GM21528 (cell line): ENCODE data around the gene TTPAL.
A peak's percentile ranks its signal among the peaks of the same experiment; 100 is the strongest.

Source experiments
- ATAC-seq: cut with Tn5 transposase; IDR thresholded peaks from one replicate; pipeline ENCODE4 v1.9.1; 2021; ENCODE audit warnings: mild to moderate bottlenecking, moderate library complexity; ENCODE audit not compliant: unreplicated experiment, low FRiP score

The TTPAL gene

GRCh38 chr20:44475694-44476560 is at the start of gene TTPAL:
TTPAL (plus strand) TSS chr20:44475874; CDS start chr20:44480000, 4,126 bp downstream.
- ATAC-seq: peak; percentile 84

DNA sequence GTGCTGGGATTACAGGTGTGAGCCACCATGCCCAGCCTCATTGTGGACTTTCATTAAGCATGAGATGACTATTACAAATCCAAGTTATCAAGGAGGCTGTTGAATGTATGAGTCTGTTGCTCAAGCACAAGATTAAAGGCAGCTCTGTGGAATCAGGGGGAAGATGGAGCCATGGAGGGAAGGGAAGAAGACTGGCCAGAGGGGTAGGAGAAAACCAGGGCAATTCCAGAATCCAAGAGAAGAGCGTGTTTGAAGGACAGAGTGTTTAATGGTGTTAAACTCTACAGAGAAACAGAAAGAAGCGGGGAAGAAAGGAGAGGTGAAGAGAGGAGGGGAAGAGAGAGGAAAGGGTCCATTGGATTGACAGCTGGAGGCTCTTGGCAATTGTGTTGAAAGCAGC is 49.8 kb upstream of the TTPAL start:
- no peak for ATAC-seq

GRCh38 chr20:44426879-44427790 is 48.5 kb upstream of the TTPAL start:
- ATAC-seq: no peak

DNA sequence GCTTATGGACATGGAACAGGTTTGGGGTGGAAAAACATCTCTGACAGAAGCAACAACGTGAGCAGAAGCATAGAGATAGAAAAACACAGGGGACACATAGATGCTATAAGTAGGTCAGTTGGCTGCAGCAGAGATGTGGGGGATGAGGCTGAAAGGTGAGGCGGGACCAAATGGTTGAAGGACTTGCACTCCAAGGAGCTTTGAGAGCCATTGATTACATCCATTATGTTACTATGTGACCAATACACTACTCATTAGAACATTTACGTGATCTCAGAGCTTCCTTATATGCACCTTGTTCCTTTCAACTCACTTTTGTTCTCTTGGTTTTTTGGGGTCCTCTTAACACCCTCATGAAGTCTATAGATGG is 47.9 kb upstream of the TTPAL start:
- ATAC-seq: no peak

GRCh38 chr20:44428174-44429016 is 47.3 kb upstream of the TTPAL start:
- ATAC-seq: no peak

DNA sequence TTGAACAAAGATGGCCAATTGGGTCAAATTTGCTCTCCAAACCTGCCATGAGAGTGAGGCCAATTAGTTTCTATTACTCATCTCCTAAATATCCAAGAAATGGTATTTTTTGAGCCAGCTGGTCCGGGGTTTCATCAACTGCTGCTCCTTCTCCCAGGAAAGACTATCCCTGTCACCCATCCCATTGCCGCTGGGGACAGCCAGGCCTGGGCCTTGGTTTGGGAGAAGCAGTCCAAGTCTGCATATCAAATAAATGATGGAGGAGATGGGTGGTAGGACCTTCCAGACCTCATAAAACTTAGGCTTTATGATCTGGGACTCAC is 46.7 kb upstream of the TTPAL start:
- ATAC-seq: no peak

- ATAC-seq: no peak
These were observed 46.0 kb upstream of the TTPAL start for GRCh38 chr20:44429419-44430269.

GRCh38 chr20:44430270-44431065 is 45.2 kb upstream of the TTPAL start:
- no peak for ATAC-seq

DNA sequence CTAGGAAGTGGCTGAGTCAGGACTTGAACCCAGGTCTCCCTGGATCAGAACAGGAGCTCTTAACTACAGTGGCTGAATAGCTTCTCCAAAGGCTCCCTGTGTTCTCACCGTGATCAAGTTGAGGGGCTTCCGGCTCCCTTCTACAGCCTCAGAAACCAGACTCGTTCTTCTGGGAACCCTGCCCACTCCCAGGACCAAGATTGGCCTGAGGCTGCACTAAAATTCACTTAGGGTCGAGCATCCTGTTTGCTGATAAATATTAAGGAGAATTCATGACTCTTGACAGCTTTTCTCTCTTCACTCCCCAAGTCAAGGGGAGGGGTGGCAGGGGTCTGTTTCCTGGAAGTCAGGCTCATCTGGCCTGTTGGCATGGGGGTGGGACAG is 44.6 kb upstream of the TTPAL start:
- ATAC-seq: no peak

GRCh38 chr20:44431502-44432234 is 44.0 kb upstream of the TTPAL start:
- ATAC-seq: no peak

GRCh38 chr20:44432618-44433577 is 42.8 kb upstream of the TTPAL start:
- ATAC-seq: no peak

- ATAC-seq: no peak
These were observed 41.7 kb upstream of the TTPAL start for GRCh38 chr20:44433751-44434538.

GRCh38 chr20:44435630-44436335 is 39.9 kb upstream of the TTPAL start:
- no peak for ATAC-seq

GRCh38 chr20:44436393-44436792 is 39.3 kb upstream of the TTPAL start:
- ATAC-seq: no peak

DNA sequence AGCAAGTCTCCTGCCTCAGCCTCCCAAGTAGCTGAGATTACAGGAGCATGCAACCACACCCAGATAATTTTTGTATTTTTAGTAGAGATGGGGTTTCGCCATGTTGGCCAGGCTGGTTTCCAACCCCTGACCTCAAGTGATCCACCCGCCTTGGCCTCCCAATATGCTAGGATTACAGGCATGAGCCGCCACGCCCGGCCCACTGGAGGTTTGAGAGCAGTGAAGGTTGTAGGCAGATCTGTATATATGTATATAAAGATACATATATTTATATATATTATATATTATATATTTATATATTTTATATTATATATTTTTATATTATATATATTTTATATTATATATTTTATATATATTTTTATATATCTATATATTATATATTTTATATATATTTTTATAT is 38.2 kb upstream of the TTPAL start:
- ATAC-seq: no peak

DNA sequence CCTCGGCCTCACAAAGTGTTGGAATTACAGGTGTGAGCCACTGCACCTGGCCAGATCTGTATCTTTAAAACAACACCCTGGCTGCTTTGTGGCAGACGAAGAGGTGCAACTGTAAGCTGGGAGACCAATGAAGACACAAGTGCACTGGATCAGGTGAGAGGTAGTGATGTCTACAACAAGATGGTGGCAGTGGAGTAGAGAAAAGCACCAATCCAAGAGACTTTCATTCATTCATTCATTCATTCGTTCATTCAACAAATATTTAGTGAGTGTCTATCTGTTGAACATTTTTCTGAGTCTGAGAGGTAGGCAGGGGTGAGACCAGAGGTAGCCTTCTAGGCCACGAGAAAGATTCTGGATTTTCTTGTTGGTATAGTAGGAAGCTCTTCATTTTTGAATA is 36.9 kb upstream of the TTPAL start:
- no peak for ATAC-seq
